ENCODE measurements around the gene MACROH2A2. TPM values are rescaled to one million over a fixed set of nuclear protein-coding genes. Genes with fewer than 3 reads are reported as not detected.

MACROH2A2 gene
- total RNA-seq, 2 experiments from 2014 or later, result 3.6 to 3.9 TPM

DNA sequence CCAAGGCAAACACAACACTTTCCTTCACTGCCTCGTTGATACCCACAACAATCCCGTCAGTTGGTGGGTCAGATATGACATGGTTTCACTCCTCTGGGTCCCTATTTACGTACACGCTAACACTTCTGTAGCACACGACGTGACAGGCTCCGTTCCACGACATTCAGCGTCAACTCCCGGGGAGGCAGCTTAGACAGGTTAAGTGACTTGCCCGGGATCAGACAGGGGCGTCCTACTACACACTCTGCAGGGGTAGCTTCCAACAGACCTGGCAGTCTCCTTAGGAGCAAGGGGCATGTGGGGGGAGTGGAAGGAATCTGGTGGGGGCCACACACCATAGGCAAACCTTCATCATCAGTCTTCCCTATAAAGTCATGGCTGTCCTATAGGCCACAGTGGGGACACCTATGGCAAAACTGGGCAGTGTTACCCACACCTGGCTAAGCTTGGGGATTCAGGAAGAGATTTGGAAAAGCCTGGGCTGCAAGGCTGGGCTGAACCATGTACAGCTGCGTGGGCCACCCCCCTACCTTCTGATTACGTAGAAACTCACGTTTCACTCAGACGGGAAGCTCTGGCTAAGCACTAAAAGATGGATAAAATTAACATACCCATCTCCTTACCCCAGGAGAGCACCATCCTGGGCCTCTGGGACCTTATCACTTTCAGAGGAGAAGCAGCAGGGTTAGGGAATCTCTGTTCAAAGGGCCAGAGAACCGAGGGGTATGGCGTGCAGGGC, 91.9 kb downstream of the MACROH2A2 start:
- peaks cover 38% of the 10 kb centered on the region for H3K4me1 Mint-ChIP-seq (ENCODE audit: low read depth)
- H3K4me3 Mint-ChIP-seq, result peak overlapping the region; percentile 89
- DNase-seq (no peak), ATAC-seq (no peak)
- CTCF ChIA-PET, result interaction anchor here (0.8 to 4.2 kb wide), 7 partner anchors 10 to 89 kb away, joined by 3 to 62 read pairs (median 5); partner anchors contain the start of genes AIFM2, PPA1 and SAR1A
- H3K36me3 Mint-ChIP-seq (ENCODE audit: low read depth), result peaks cover 15% of the 10 kb centered on the region
- intact Hi-C loops (cut with micrococcal nuclease), result no loop called here
- peak overlapping the region; percentile 82 for H3K27ac Mint-ChIP-seq
- TF ChIP-seq, protein P1, sequence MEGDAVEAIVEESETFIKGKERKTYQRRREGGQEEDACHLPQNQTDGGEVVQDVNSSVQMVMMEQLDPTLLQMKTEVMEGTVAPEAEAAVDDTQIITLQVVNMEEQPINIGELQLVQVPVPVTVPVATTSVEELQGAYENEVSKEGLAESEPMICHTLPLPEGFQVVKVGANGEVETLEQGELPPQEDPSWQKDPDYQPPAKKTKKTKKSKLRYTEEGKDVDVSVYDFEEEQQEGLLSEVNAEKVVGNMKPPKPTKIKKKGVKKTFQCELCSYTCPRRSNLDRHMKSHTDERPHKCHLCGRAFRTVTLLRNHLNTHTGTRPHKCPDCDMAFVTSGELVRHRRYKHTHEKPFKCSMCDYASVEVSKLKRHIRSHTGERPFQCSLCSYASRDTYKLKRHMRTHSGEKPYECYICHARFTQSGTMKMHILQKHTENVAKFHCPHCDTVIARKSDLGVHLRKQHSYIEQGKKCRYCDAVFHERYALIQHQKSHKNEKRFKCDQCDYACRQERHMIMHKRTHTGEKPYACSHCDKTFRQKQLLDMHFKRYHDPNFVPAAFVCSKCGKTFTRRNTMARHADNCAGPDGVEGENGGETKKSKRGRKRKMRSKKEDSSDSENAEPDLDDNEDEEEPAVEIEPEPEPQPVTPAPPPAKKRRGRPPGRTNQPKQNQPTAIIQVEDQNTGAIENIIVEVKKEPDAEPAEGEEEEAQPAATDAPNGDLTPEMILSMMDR (IDR thresholded peaks at IDR 0.05), result no peak
- no peaks in the 10 kb centered on the region for H3K9me3 Mint-ChIP-seq
- no peaks in the 10 kb centered on the region for H3K27me3 Mint-ChIP-seq
- POLR2A ChIA-PET, result interaction anchor here (1.0 to 4.5 kb wide), 9 partner anchors 9 to 88 kb away, joined by 3 to 38 read pairs (median 12); partner anchors contain the start of genes AIFM2, PPA1 and SAR1A

DNA sequence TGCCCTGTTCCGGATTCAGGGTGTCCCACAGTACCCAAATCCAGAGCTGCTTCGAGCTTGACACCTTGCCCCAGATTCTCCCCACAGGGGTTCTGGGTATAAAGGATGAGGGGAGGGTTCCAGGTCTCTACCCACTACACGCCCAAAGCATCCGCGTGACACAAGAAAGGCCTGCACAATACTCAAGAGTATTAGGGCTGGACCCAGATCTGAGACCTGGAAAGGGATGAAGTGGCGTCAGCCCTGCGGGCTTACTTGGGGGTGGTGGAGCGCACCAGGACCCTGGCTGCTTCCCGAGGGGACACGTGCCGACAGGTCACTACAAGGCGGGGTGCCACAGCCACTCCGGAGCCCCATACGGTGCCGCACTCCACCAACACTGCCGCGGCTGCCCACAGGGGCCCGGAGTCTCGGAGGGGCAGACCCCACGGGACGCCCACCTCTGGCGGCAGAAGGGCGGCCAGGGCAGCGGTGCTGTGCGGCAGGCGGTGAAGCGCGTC, 92.6 kb downstream of the MACROH2A2 start:
- no peaks in the 10 kb centered on the region for H3K27me3 Mint-ChIP-seq
- peaks cover 35% of the 10 kb centered on the region for H3K4me1 Mint-ChIP-seq (ENCODE audit: low read depth)
- H3K36me3 Mint-ChIP-seq (ENCODE audit: low read depth), result peaks cover 15% of the 10 kb centered on the region
- DNase-seq (no peak), ATAC-seq (no peak)
- TF ChIP-seq, protein P1 (IDR thresholded peaks at IDR 0.05), result no peak
- peak overlapping the region; percentile 89 for H3K4me3 Mint-ChIP-seq
- H3K27ac Mint-ChIP-seq, result peak overlapping the region; percentile 82
- H3K9me3 Mint-ChIP-seq, result no peaks in the 10 kb centered on the region
- POLR2A ChIA-PET, result interaction anchor here (1.0 to 4.5 kb wide), 15 partner anchors 10 to 260 kb away, joined by 3 to 38 read pairs (median 12); partner anchors contain the start of genes AIFM2, PPA1 and SAR1A
- intact Hi-C loops (cut with micrococcal nuclease), result no loop called here
- CTCF ChIA-PET, result interaction anchor here (0.8 to 4.2 kb wide), 17 partner anchors 11 to 88 kb away, joined by 3 to 62 read pairs (median 5); partner anchors contain the start of genes AIFM2, PPA1 and SAR1A

DNA sequence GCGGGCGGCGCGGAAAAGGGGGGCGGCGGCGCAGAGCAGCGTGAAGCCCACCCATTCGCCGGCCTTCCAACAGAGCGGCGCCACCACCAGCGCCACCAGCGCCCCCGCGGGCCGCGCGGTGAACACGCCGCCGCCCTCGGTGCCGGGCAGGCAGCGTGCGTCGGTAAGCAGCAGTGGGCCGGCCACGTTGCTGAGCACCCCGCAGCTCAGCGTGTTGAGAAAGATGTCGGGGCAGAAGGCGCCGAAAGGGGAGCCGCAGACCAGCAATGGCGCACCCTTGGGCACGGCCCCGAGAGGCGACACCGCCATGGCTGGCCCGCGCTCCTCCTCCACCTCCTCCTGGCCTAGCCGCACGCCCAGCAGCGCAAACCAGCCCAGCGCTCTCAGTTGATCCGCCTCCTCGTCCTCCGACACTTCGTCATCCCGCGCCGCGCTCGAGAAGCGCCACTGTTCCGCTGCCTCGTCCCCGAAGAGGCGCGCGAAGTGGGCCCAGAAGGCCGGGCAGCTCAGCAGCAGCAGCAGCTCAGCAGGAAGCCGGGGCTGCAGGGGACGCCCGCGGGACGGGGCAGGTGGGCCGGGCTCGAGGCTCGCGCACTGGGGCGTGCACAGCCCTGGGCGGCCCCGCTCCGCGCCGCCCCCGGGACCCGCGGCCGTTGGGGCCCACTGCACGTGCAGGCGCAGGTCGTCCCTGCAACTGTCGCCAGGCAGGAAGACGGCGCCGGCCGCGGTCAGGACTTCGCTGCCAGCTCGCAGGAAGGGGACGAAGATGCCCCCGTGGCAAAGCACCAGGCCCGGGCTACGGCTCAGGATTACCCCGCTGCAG, 93.2 kb downstream of the MACROH2A2 start:
- peak overlapping the region; percentile 89 for H3K4me3 Mint-ChIP-seq
- ChIA-PET POLR2A (interaction anchor here (0.7 to 4.5 kb wide), 17 partner anchors 11 to 259 kb away, joined by 3 to 38 read pairs (median 11); partner anchors contain the start of genes AIFM2, PPA1 and SAR1A), CTCF (interaction anchor here (0.8 to 5.2 kb wide), 37 partner anchors 10 to 258 kb away, joined by 3 to 62 read pairs (median 6); partner anchors contain the start of genes AIFM2, EIF4EBP2, PPA1 and SAR1A)
- H3K27me3 Mint-ChIP-seq, result no peaks in the 10 kb centered on the region
- no peaks in the 10 kb centered on the region for H3K9me3 Mint-ChIP-seq
- intact Hi-C loops (cut with micrococcal nuclease), result no loop called here
- DNase-seq (peak; percentile 74), ATAC-seq (peak; percentile 56)
- H3K36me3 Mint-ChIP-seq (ENCODE audit: low read depth), result peaks cover 18% of the 10 kb centered on the region
- peak overlapping the region; percentile 95 for H3K27ac Mint-ChIP-seq
- TF ChIP-seq, protein P1 (IDR thresholded peaks at IDR 0.05), result peak; percentile 76
- peaks cover 32% of the 10 kb centered on the region for H3K4me1 Mint-ChIP-seq (ENCODE audit: low read depth)

DNA sequence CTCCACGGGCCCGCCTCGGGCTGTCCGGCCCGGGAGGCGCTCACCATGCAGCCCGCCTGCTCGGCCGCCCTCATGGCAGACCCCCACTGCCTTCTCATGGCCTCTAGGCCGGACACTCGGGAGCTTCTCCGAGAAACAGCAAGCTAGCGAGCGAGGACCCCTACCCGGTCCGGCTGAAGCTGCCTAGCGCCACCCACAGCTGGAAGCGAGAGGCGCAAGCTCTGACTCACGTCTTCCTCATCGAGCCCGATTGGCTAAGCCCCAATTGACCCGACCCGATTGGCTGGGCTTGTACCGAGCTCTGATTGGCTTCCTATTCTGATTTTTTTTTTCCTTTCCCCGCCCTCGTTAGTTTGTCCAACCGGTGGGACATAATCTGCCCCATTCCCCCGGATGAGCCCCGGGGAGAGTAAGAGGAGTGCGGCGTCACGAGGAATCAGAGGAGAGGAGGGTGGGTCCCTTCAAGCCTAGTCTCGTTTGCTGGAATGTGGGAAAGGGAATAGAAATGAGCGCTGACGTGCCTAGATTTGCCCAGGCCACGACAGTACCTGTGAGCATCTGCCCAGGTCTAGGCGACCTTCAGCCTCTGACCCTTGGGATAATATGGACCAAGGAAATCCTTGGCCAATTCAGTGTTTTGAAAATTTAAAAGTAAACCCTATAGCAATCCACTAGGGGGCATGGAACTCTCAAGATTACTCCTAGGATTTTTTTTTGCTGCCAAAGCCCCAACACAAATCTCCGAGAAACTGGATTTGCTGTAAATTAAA, 94.0 kb downstream of the MACROH2A2 start, which contains the start of gene TYSND1:
TSS of gene TYSND1 (minus strand) at position 212 of the 770 bp plus-strand sequence. CDS start at position 98, 114 bp downstream.
- POLR2A ChIA-PET, result interaction anchor here (0.7 to 4.5 kb wide), 18 partner anchors 10 to 330 kb away, joined by 3 to 38 read pairs (median 8); partner anchors contain the start of genes AIFM2, PPA1 and SAR1A
- intact Hi-C loops (cut with micrococcal nuclease), result no loop called here
- peaks cover 24% of the 10 kb centered on the region for H3K36me3 Mint-ChIP-seq (ENCODE audit: low read depth)
- no peaks in the 10 kb centered on the region for H3K9me3 Mint-ChIP-seq
- peaks cover 35% of the 10 kb centered on the region for H3K4me1 Mint-ChIP-seq (ENCODE audit: low read depth)
- TF ChIP-seq, protein P1 (IDR thresholded peaks at IDR 0.05), result peak; percentile 41
- peak within 1 kb of the TSS; percentile 95 for H3K27ac Mint-ChIP-seq
- peak; percentile 89 for ATAC-seq
- CTCF ChIA-PET, result interaction anchor here (0.8 to 5.2 kb wide), 41 partner anchors 9 to 257 kb away, joined by 3 to 62 read pairs (median 5); partner anchors contain the start of genes AIFM2, EIF4EBP2, PPA1 and SAR1A
- DNase-seq, result peak; percentile 97
- H3K27me3 Mint-ChIP-seq, result no peaks in the 10 kb centered on the region
- peak within 1 kb of the TSS; percentile 89 for H3K4me3 Mint-ChIP-seq
